NCI-H1694 (cell line): ENCODE measurements around the gene SLC8A1.

Source experiments
- DNase-seq: peaks from one replicate; lab custom pipeline; 2025; lab: John Stamatoyannopoulos, UW

SLC8A1 gene

GRCh38 chr2:40384233-40384632 is 67.7 kb downstream of the SLC8A1 start:
- no peak for DNase-seq

- DNase-seq: no peak
These were observed 71.2 kb downstream of the SLC8A1 start for GRCh38 chr2:40380721-40381120.

GRCh38 chr2:40380041-40380440 is 71.8 kb downstream of the SLC8A1 start:
- no peak for DNase-seq

GRCh38 chr2:40374543-40375240 is 77.2 kb downstream of the SLC8A1 start:
- no peak for DNase-seq

- no peak for DNase-seq
These were observed 78.8 kb downstream of the SLC8A1 start for GRCh38 chr2:40373111-40373510.

GRCh38 chr2:40372283-40372985 is 79.5 kb downstream of the SLC8A1 start:
- no peak for DNase-seq

GRCh38 chr2:40371525-40372282 is 80.2 kb downstream of the SLC8A1 start:
- no peak for DNase-seq

- no peak for DNase-seq
These were observed 81.9 kb downstream of the SLC8A1 start for GRCh38 chr2:40370007-40370395.

- no peak for DNase-seq
These were observed 82.5 kb downstream of the SLC8A1 start for GRCh38 chr2:40369267-40370006.

- no peak for DNase-seq
These were observed 84.2 kb downstream of the SLC8A1 start for GRCh38 chr2:40367652-40368051.

- DNase-seq: peak; percentile 6
These were observed 84.9 kb downstream of the SLC8A1 start for GRCh38 chr2:40367032-40367431.

- peak; percentile 8 for DNase-seq
These were observed 87.6 kb downstream of the SLC8A1 start for GRCh38 chr2:40364151-40364874.

- no peak for DNase-seq
These were observed 88.3 kb downstream of the SLC8A1 start for GRCh38 chr2:40363631-40364030.

GRCh38 chr2:40363231-40363630 is 88.7 kb downstream of the SLC8A1 start:
- no peak for DNase-seq

GRCh38 chr2:40361478-40361877 is 90.4 kb downstream of the SLC8A1 start:
- DNase-seq: no peak

- DNase-seq: no peak
These were observed 91.2 kb downstream of the SLC8A1 start for GRCh38 chr2:40360652-40361051.

GRCh38 chr2:40359811-40360210 is 92.1 kb downstream of the SLC8A1 start:
- DNase-seq: no peak

GRCh38 chr2:40358783-40359182 is 93.1 kb downstream of the SLC8A1 start:
- no peak for DNase-seq

GRCh38 chr2:40357667-40358066 is 94.2 kb downstream of the SLC8A1 start:
- no peak for DNase-seq

GRCh38 chr2:40355451-40355850 is 96.4 kb downstream of the SLC8A1 start:
- DNase-seq: no peak

GRCh38 chr2:40353231-40353630 is 98.7 kb downstream of the SLC8A1 start:
- DNase-seq: no peak

- DNase-seq: no peak
These were observed 99.2 kb downstream of the SLC8A1 start for GRCh38 chr2:40352703-40353099.
